H9 (cell line): ENCODE measurements around the gene DND1. TPM values are rescaled to one million over a fixed set of nuclear protein-coding genes. Genes with fewer than 3 reads are reported as not detected.

Source experiments
- DNase-seq: peaks from one replicate; pipeline ENCODE4 v3.0.0-alpha.2; 2017
- H2AFZ ChIP-seq: one replicate; pipeline ENCODE4 v1.6.1; 2013; ENCODE audit warnings: mild to moderate bottlenecking, low read length, control low read depth, moderate library complexity
- H2AK5ac ChIP-seq: 2 replicates; pipeline ENCODE4 v1.6.1; 2013; ENCODE audit warnings: low read length, control low read depth, mixed read lengths; ENCODE audit not compliant: insufficient read length
- H2BK120ac ChIP-seq: one replicate; pipeline ENCODE4 v1.6.1; 2013; ENCODE audit warnings: low read depth, mild to moderate bottlenecking, low read length, control low read depth, inconsistent platforms; ENCODE audit not compliant: poor library complexity, severe bottlenecking
- H2BK12ac ChIP-seq: 2 replicates; pipeline ENCODE4 v1.6.1; 2013; ENCODE audit warnings: low read length, control low read depth, mixed read lengths, low read depth; ENCODE audit not compliant: insufficient read length
- H2BK15ac ChIP-seq: 2 replicates; pipeline ENCODE4 v1.6.1; 2013; ENCODE audit warnings: low read depth, low read length, control low read depth
- H2BK20ac ChIP-seq: one replicate; pipeline ENCODE4 v1.6.1; 2013; ENCODE audit warnings: low read depth, mild to moderate bottlenecking, low read length, control low read depth, inconsistent platforms; ENCODE audit not compliant: poor library complexity, severe bottlenecking
- H2BK5ac ChIP-seq: 2 replicates; pipeline ENCODE4 v1.6.1; 2013; ENCODE audit warnings: low read length, control low read depth, mixed read lengths; ENCODE audit not compliant: insufficient read length
- H3K14ac ChIP-seq: 2 replicates; pipeline ENCODE4 v1.6.1; 2013; ENCODE audit warnings: low read length, control low read depth; ENCODE audit not compliant: insufficient read depth
- H3K18ac ChIP-seq: 2 replicates; pipeline ENCODE4 v1.6.1; 2013; ENCODE audit warnings: low read depth, mild to moderate bottlenecking, mixed read lengths, low read length, control low read depth; ENCODE audit not compliant: insufficient read length
- H3K23ac ChIP-seq: 2 replicates; pipeline ENCODE4 v1.6.1; 2013; ENCODE audit warnings: low read length, control low read depth, mixed read lengths, low read depth; ENCODE audit not compliant: insufficient read length
- H3K23me2 ChIP-seq: 2 replicates; pipeline ENCODE4 v1.6.1; 2013; ENCODE audit warnings: low read depth, mild to moderate bottlenecking, mixed read lengths, low read length, control low read depth; ENCODE audit not compliant: insufficient read length, poor library complexity, severe bottlenecking
- H3K27ac ChIP-seq: 2 replicates; pipeline ENCODE4 v1.5.1; 2013; ENCODE audit warnings: low read length, control low read depth, mixed read lengths, low read depth; ENCODE audit not compliant: insufficient read length
- H3K27me3 ChIP-seq: 2 replicates; pipeline ENCODE4 v1.6.1; 2013; ENCODE audit warnings: low read length, control low read depth, inconsistent platforms; ENCODE audit not compliant: insufficient read depth
- H3K4ac ChIP-seq: 2 replicates; pipeline ENCODE4 v1.6.1; 2013; ENCODE audit warnings: low read depth, mild to moderate bottlenecking, control low read depth, inconsistent platforms, low read length, moderate library complexity
- H3K4me1 ChIP-seq: 2 replicates; pipeline ENCODE4 v1.6.1; 2013; ENCODE audit warnings: low read length, control low read depth, inconsistent platforms; ENCODE audit not compliant: insufficient read depth
- H3K4me2 ChIP-seq: 2 replicates; pipeline ENCODE4 v1.6.1; 2013; ENCODE audit warnings: low read length, control low read depth, mixed read lengths; ENCODE audit not compliant: insufficient read length, insufficient read depth
- H3K56ac ChIP-seq: 2 replicates; pipeline ENCODE4 v1.6.1; 2013; ENCODE audit warnings: low read depth, mild to moderate bottlenecking, mixed read lengths, low read length, control low read depth; ENCODE audit not compliant: insufficient read length
- H3K79me1 ChIP-seq: 2 replicates; pipeline ENCODE4 v1.6.1; 2013; ENCODE audit warnings: low read depth, mild to moderate bottlenecking, moderate library complexity, low read length, control low read depth, inconsistent platforms; ENCODE audit not compliant: insufficient read depth, poor library complexity, severe bottlenecking
- H3K79me2 ChIP-seq: 2 replicates; pipeline ENCODE4 v1.6.1; 2013; ENCODE audit warnings: low read length, control low read depth, inconsistent platforms; ENCODE audit not compliant: insufficient read depth
- H3K9ac ChIP-seq: 2 replicates; pipeline ENCODE4 v1.6.1; 2013; ENCODE audit warnings: low read length, control low read depth, mixed read lengths; ENCODE audit not compliant: insufficient read length; ENCODE audit errors: extremely low read depth
- H3K9me3 ChIP-seq: one replicate; pipeline ENCODE4 v1.6.1; 2013; ENCODE audit warnings: low read depth, low read length, inconsistent platforms; ENCODE audit not compliant: control insufficient read depth
- H3T11ph ChIP-seq: one replicate; pipeline ENCODE4 v1.6.1; 2013; ENCODE audit warnings: mild to moderate bottlenecking, low read length, control low read depth, inconsistent platforms
- H4K20me1 ChIP-seq: one replicate; pipeline ENCODE4 v1.6.1; 2013; ENCODE audit not compliant: control insufficient read depth, insufficient read length, insufficient read depth
- H4K5ac ChIP-seq: 2 replicates; pipeline ENCODE4 v1.6.1; 2013; ENCODE audit warnings: low read depth, mild to moderate bottlenecking, mixed read lengths, low read length, control low read depth; ENCODE audit not compliant: insufficient read length
- H4K8ac ChIP-seq: replicated peaks from 2 replicates; pipeline ENCODE4 v1.6.1; 2013; ENCODE audit warnings: low read length, control low read depth, mixed read lengths, low read depth; ENCODE audit not compliant: insufficient read length
- H4K91ac ChIP-seq: 2 replicates; pipeline ENCODE4 v1.6.1; 2013; ENCODE audit warnings: low read depth, mild to moderate bottlenecking, moderate library complexity, mixed read lengths, low read length, control low read depth; ENCODE audit not compliant: insufficient read length
- H3K27ac Mint-ChIP-seq, 3 experiments: 2 replicates in 2 of 3; 3 replicates in 1 of 3; pipeline ENCODE4 v1.8.0; 2020 to 2021; ENCODE audit warnings: mixed read lengths in 3 of 3, mild to moderate bottlenecking in 1 of 3, moderate library complexity in 1 of 3
- H3K27me3 Mint-ChIP-seq: 2 replicates; pipeline ENCODE4 v1.8.0; 2021; ENCODE audit warnings: low read depth, mild to moderate bottlenecking, moderate library complexity, mixed read lengths
- H3K36me3 Mint-ChIP-seq, 3 experiments: 2 replicates in 2 of 3; 3 replicates in 1 of 3; pipeline ENCODE4 v1.8.0; 2020 to 2021; ENCODE audit warnings: low read depth in 3 of 3, mixed read lengths in 3 of 3; ENCODE audit not compliant: insufficient read depth in 1 of 3
- H3K4me1 Mint-ChIP-seq, 2 experiments: 2 replicates each; pipeline ENCODE4 v1.8.0; 2020; ENCODE audit warnings: mixed read lengths in 2 of 2
- H3K4me3 Mint-ChIP-seq, 2 experiments: 2 replicates in 1 of 2; 3 replicates in 1 of 2; pipeline ENCODE4 v1.8.0; 2020 to 2021; ENCODE audit warnings: mild to moderate bottlenecking in 2 of 2, mixed read lengths in 2 of 2, moderate library complexity in 1 of 2
- H3K9me3 Mint-ChIP-seq, 2 experiments: 2 replicates in 1 of 2; 3 replicates in 1 of 2; pipeline ENCODE4 v1.8.0; 2020; ENCODE audit warnings: mild to moderate bottlenecking in 2 of 2, mixed read lengths in 2 of 2, moderate library complexity in 1 of 2
- CTCF ChIP-seq: fragments of 200-600 bp; sonication (generic); conservative IDR thresholded peaks from 3 replicates; pipeline ENCODE4 v1.8.0; 2021; ENCODE audit warnings: antibody characterized with exemption, mild to moderate bottlenecking
- WGBS: extraction: QIAGEN DNeasy Blood & Tissue Kit; methylation state at CpG from one replicate; pipeline ENCODE4 v1.1.7; 2013; ENCODE audit warnings: missing lambda C conversion rate, low lambda C conversion rate, mixed read lengths; ENCODE audit not compliant: insufficient read length; ENCODE audit errors: extremely low coverage; 5-methylcytosine and 5-hydroxymethylcytosine counted together
- total RNA-seq: library from RNA; stranded (reverse); gene quantifications from 2 replicates; pipeline ENCODE4 v1.2.1, GENCODE V29; 2021

DND1 gene
- total RNA-seq, 1 experiment from 2014 or later = 2.4 TPM

- no CpG with 5 or more reads among the region's 44 CpGs for WGBS
- Mint-ChIP-seq H3K27me3 (no peaks in the 10 kb centered on the region), H3K4me3 (peak within 1 kb of the TSS; percentile 97), H3K36me3 (peaks cover 50 to 91% (median 75%) of the 10 kb centered on the region in 3 experiments), H3K4me1 (peaks cover 17 to 20% of the 10 kb centered on the region in 2 experiments), H3K27ac (peak within 1 kb of the TSS; percentile 93 to 99 (median 95)), H3K9me3 (no peaks in the 10 kb centered on the region)
- Histone ChIP-seq H2BK15ac (no peak within 1 kb of the TSS), H4K8ac (no peak within 1 kb of the TSS), H3K27me3 (no peaks in the 10 kb centered on the region), H3K18ac (peak within 1 kb of the TSS; percentile 60), H3K9me3 (no peaks in the 10 kb centered on the region), H3K9ac (peak within 1 kb of the TSS; percentile 98), H2BK20ac (no peak within 1 kb of the TSS), H3K23me2 (no peaks in the 10 kb centered on the region), H3K4ac (no peak within 1 kb of the TSS), H2BK120ac (no peak within 1 kb of the TSS), H2AFZ (no peak within 1 kb of the TSS), H3K79me1 (no peaks in the 10 kb centered on the region), H2AK5ac (no peak within 1 kb of the TSS), H3K23ac (no peak within 1 kb of the TSS), H2BK5ac (peak within 1 kb of the TSS; percentile 42), H4K20me1 (no peaks in the 10 kb centered on the region), H2BK12ac (no peak within 1 kb of the TSS), H3T11ph (no peak within 1 kb of the TSS), H3K56ac (no peak within 1 kb of the TSS), H3K4me2 (peak within 1 kb of the TSS; percentile 95), H4K91ac (no peak within 1 kb of the TSS), H3K4me1 (no peaks in the 10 kb centered on the region), H4K5ac (no peak within 1 kb of the TSS), H3K14ac (peak within 1 kb of the TSS; percentile 55), H3K79me2 (peaks cover 6% of the 10 kb centered on the region; the same call in 1 of the 2 replicates), H3K27ac (no peak within 1 kb of the TSS)
- no peak for TF ChIP-seq CTCF
- DNase-seq = peak; percentile 97
These were observed 27.1 kb upstream of the DND1 start, which contains the start of gene ZMAT2 for GRCh38 chr5:140700177-140701144. TSS of gene ZMAT2 (plus strand) at chr5:140700447. CDS start at chr5:140700461, 14 bp downstream.
